ENCODE data around the gene PRKCQ. TPM values are rescaled to one million over a fixed set of nuclear protein-coding genes. Genes with fewer than 3 reads are reported as not detected.

Gene PRKCQ
- total RNA-seq, 1 experiment from 2014 or later, result 4.0 TPM

GRCh38 chr10:6578251-6578771 is 1.8 kb downstream of the PRKCQ start:
- H3K79me2 ChIP-seq (ENCODE audit: low read depth), result no peaks in the 10 kb centered on the region
- H3K9me3 ChIP-seq (ENCODE audit: insufficient read depth, low read depth), result no peaks in the 10 kb centered on the region
- no peak overlapping the region for H3K4me2 ChIP-seq
- H3K27ac ChIP-seq, result no peak overlapping the region
- no peaks in the 10 kb centered on the region for H3K4me1 ChIP-seq (replicated peaks; ENCODE audit: insufficient read depth)
- H4K20me1 ChIP-seq (ENCODE audit: insufficient read depth), result no peaks in the 10 kb centered on the region
- ChIA-PET POLR2A (ENCODE audit: unreplicated experiment) (no interaction called here), CTCF (no interaction called here)
- H3K9me2 ChIP-seq (ENCODE audit: insufficient read depth), result no peaks in the 10 kb centered on the region
- H3F3A ChIP-seq (ENCODE audit: insufficient read depth, low read depth), result no peaks in the 10 kb centered on the region
- H2AFZ ChIP-seq, result no peak overlapping the region
- TF ChIP-seq, protein P1, sequence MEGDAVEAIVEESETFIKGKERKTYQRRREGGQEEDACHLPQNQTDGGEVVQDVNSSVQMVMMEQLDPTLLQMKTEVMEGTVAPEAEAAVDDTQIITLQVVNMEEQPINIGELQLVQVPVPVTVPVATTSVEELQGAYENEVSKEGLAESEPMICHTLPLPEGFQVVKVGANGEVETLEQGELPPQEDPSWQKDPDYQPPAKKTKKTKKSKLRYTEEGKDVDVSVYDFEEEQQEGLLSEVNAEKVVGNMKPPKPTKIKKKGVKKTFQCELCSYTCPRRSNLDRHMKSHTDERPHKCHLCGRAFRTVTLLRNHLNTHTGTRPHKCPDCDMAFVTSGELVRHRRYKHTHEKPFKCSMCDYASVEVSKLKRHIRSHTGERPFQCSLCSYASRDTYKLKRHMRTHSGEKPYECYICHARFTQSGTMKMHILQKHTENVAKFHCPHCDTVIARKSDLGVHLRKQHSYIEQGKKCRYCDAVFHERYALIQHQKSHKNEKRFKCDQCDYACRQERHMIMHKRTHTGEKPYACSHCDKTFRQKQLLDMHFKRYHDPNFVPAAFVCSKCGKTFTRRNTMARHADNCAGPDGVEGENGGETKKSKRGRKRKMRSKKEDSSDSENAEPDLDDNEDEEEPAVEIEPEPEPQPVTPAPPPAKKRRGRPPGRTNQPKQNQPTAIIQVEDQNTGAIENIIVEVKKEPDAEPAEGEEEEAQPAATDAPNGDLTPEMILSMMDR (conservative IDR thresholded peaks at IDR 0.05), result no peak
- TF ChIP-seq EZH2 (IDR thresholded peaks at IDR 0.05; ENCODE audit: low read depth), result no peak
- no peaks in the 10 kb centered on the region for H3K27me3 ChIP-seq (ENCODE audit: insufficient read depth, low read depth)
- H3K36me3 ChIP-seq (ENCODE audit: low read depth), result no peaks in the 10 kb centered on the region
- no TSS peak for BruUV-seq (replicated peaks)
- H3K4me3 ChIP-seq, result no peak overlapping the region
- DNase-seq, result no peak
- intact Hi-C loops (cut with micrococcal nuclease; ENCODE audit: unreplicated experiment), result no loop called here

GRCh38 chr10:6576326-6576725 is 3.8 kb downstream of the PRKCQ start:
- POLR2A ChIA-PET (ENCODE audit: unreplicated experiment), result no interaction called here

GRCh38 chr10:6574664-6575176 is 5.4 kb downstream of the PRKCQ start:
- Histone ChIP-seq H3K27me3 (ENCODE audit: insufficient read depth, low read depth) (no peaks in the 10 kb centered on the region), H3F3A (ENCODE audit: insufficient read depth, low read depth) (no peaks in the 10 kb centered on the region), H4K20me1 (ENCODE audit: insufficient read depth) (no peaks in the 10 kb centered on the region), H3K4me2 (no peak overlapping the region), H3K79me2 (ENCODE audit: low read depth) (no peaks in the 10 kb centered on the region), H3K36me3 (ENCODE audit: low read depth) (no peaks in the 10 kb centered on the region), H3K9me2 (ENCODE audit: insufficient read depth) (no peaks in the 10 kb centered on the region), H3K27ac (no peak overlapping the region), H3K4me1 (replicated peaks; ENCODE audit: insufficient read depth) (no peaks in the 10 kb centered on the region), H2AFZ (no peak overlapping the region), H3K4me3 (no peak overlapping the region), H3K9me3 (ENCODE audit: insufficient read depth, low read depth) (no peaks in the 10 kb centered on the region)
- no TSS peak for BruUV-seq (replicated peaks)
- POLR2A ChIA-PET (ENCODE audit: unreplicated experiment), result no interaction called here
- DNase-seq, result no peak
- TF ChIP-seq, protein P1 (conservative IDR thresholded peaks at IDR 0.05), result no peak
- TF ChIP-seq EZH2 (IDR thresholded peaks at IDR 0.05; ENCODE audit: low read depth), result no peak
- CTCF ChIA-PET, result no interaction called here
- intact Hi-C loops (cut with micrococcal nuclease; ENCODE audit: unreplicated experiment), result no loop called here

More at GRCh38 chr10:6576326-6576725, 3.8 kb downstream of the PRKCQ start:
- no peak for TF ChIP-seq EZH2 (IDR thresholded peaks at IDR 0.05; ENCODE audit: low read depth)
- TF ChIP-seq, protein P1 (conservative IDR thresholded peaks at IDR 0.05), result no peak
- Histone ChIP-seq H2AFZ (no peak overlapping the region), H3K27me3 (ENCODE audit: insufficient read depth, low read depth) (no peaks in the 10 kb centered on the region), H3F3A (ENCODE audit: insufficient read depth, low read depth) (no peaks in the 10 kb centered on the region), H3K4me2 (no peak overlapping the region), H3K36me3 (ENCODE audit: low read depth) (no peaks in the 10 kb centered on the region), H3K9me2 (ENCODE audit: insufficient read depth) (no peaks in the 10 kb centered on the region), H3K4me3 (no peak overlapping the region), H3K27ac (no peak overlapping the region), H3K79me2 (ENCODE audit: low read depth) (no peaks in the 10 kb centered on the region), H3K4me1 (replicated peaks; ENCODE audit: insufficient read depth) (no peaks in the 10 kb centered on the region), H3K9me3 (ENCODE audit: insufficient read depth, low read depth) (no peaks in the 10 kb centered on the region), H4K20me1 (ENCODE audit: insufficient read depth) (no peaks in the 10 kb centered on the region)
- CTCF ChIA-PET, result no interaction called here
- no TSS peak for BruUV-seq (replicated peaks)
- DNase-seq, result no peak
- intact Hi-C loops (cut with micrococcal nuclease; ENCODE audit: unreplicated experiment), result no loop called here
